Body of pancreas (tissue), 4 donors: Measurements from ENCODE around the gene TAF6. TPM values are rescaled to one million over a fixed set of nuclear protein-coding genes. Genes with fewer than 3 reads are reported as not detected.

Experiments used
- ATAC-seq: fragments of 150-250 bp; one replicate; pipeline ENCODE4 v1.9.1; 2016
- DNase-seq, 4 donors: peaks; one replicate each; pipeline ENCODE4 v3.0.0-alpha.2; 2019
- H3K27ac ChIP-seq, 4 donors: fragments of 200-600 bp; sonication (generic); 1 replicate in 3 of 4; 2 replicates in 1 of 4; pipeline versions ENCODE4 v1.5.1 to v1.6.1; 2016 to 2019; ENCODE audit warnings: mild to moderate bottlenecking in 1 of 4, mixed read lengths in 1 of 4, moderate library complexity in 1 of 4
- H3K27me3 ChIP-seq, 2 donors: fragments of 200-600 bp; sonication (generic); one replicate each; pipeline ENCODE4 v1.6.0; 2016; ENCODE audit warnings: mild to moderate bottlenecking in 1 of 2
- H3K36me3 ChIP-seq, 2 donors: fragments of 200-600 bp; sonication (generic); replicated peaks in 1 of 2; 2 replicates each; pipeline ENCODE4 v1.5.1; 2016; ENCODE audit warnings: low read depth in 2 of 2; ENCODE audit not compliant: insufficient read depth in 1 of 2
- H3K4me1 ChIP-seq: fragments of 200-600 bp; sonication (generic); one replicate; pipeline ENCODE4 v1.6.0; 2016
- H3K4me3 ChIP-seq, 2 donors: fragments of 200-600 bp; sonication (generic); 1 replicate in 1 of 2; 2 replicates in 1 of 2; pipeline ENCODE4 v1.5.1; 2016 to 2019
- H3K9me3 ChIP-seq, 3 donors: fragments of 200-600 bp; sonication (generic); 1 replicate in 2 of 3; 2 replicates in 1 of 3; pipeline ENCODE4 v1.5.1; 2016
- POLR2A ChIP-seq, 3 donors: fragments of 450-650 bp; IDR thresholded peaks; one replicate each; pipeline ENCODE4 v1.6.1; 2016; ENCODE audit warnings: antibody characterized with exemption in 3 of 3, mild to moderate bottlenecking in 2 of 3
- WGBS, 2 donors: methylation state at CpG; one replicate each; pipeline ENCODE4 v1.1.5; 2017; 5-methylcytosine and 5-hydroxymethylcytosine counted together
- intact Hi-C: fragments of 100-400 bp; cut with DNase I; formaldehyde crosslinking; loops from one replicate; pipeline ENCODE4 v1.15.1; 2023
- total RNA-seq, 2 donors: library from RNA; depleted of rRNA; stranded (reverse); fragments of >200 nt; gene quantifications; one replicate each; pipeline ENCODE4 v1.1.0, GENCODE V29; 2016
- TF ChIP-seq, protein P1 (sequence below), 7 experiments: fragments of 450-650 bp in 4 of 7; fragments of 200-600 bp in 3 of 7; sonication (generic) in 3 of 7; IDR thresholded peaks; one replicate each; pipeline ENCODE4 v1.5.1; 2016 to 2019; ENCODE audit warnings: antibody characterized with exemption in 7 of 7

The TAF6 gene
- total RNA-seq, 2 donors from 2014 or later = 30.4 to 51.7 TPM

DNA sequence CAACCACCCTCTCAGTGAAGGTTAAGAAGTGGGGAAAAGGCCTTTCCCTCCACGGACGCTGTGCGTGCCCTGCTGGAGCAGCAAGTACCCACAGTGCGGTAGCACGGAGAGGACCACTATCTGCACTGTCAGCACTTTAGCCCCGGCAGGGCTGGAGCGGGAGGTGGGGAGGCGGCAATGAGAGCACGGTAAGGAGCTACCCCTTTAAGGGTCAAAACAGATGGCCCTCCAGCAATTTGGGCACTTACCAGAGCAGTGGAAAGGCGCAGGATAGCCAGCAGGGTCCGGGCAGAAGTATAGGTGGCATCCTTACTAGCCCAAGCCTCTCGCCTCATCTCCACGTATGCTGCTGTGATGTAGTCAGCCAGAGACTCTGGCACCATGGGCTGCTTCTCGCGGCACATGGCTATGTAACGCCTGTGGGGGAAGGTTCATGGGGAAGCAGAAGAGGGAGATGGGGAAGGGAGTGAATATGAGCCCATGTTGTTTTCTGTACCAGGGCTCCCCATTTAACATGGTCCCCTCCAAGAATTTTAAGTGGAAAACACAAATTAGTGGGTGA is 25.2 kb downstream of the TAF6 start:
- Histone ChIP-seq H3K9me3 (no peaks in the 10 kb centered on the region), H3K4me3 (no peak overlapping the region), H3K27me3 (no peaks in the 10 kb centered on the region), H3K4me1 (peaks cover 15% of the 10 kb centered on the region), H3K27ac (no peak overlapping the region), H3K36me3 (peaks cover 22 to 36% of the 10 kb centered on the region in 2 donors)
- DNase-seq (no peak), ATAC-seq (no peak)
- intact Hi-C loops = no loop called here
- WGBS, 2 donors = 83 to 92% methylated on average over 16 of the region's 16 CpGs
- no peak for TF ChIP-seq POLR2A (IDR thresholded peaks at IDR 0.05)
- TF ChIP-seq, protein P1, sequence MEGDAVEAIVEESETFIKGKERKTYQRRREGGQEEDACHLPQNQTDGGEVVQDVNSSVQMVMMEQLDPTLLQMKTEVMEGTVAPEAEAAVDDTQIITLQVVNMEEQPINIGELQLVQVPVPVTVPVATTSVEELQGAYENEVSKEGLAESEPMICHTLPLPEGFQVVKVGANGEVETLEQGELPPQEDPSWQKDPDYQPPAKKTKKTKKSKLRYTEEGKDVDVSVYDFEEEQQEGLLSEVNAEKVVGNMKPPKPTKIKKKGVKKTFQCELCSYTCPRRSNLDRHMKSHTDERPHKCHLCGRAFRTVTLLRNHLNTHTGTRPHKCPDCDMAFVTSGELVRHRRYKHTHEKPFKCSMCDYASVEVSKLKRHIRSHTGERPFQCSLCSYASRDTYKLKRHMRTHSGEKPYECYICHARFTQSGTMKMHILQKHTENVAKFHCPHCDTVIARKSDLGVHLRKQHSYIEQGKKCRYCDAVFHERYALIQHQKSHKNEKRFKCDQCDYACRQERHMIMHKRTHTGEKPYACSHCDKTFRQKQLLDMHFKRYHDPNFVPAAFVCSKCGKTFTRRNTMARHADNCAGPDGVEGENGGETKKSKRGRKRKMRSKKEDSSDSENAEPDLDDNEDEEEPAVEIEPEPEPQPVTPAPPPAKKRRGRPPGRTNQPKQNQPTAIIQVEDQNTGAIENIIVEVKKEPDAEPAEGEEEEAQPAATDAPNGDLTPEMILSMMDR (IDR thresholded peaks at IDR 0.05) = no peak

DNA sequence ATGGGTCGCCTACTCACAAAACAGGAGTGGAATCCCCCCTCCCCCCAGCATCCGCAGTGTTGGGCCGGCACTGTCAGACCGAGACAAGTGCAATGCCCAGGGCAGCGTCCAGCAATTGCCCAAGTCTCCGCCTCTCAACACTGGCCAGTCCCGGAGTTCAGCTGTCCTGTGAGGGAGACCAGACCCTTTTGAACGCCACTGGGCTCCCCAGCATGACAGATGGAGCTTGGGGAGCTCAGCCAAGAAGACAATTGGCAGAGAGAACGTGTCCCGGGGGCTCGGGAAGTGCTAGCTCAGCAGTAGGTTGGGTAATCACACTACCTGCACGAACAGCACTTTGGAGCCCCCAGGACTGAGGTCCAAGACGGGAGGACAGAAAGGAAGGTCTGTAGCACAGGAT is 25.7 kb downstream of the TAF6 start:
- H3K4me1 ChIP-seq = peaks cover 13% of the 10 kb centered on the region
- no peaks in the 10 kb centered on the region for H3K27me3 ChIP-seq
- intact Hi-C loops = no loop called here
- H3K9me3 ChIP-seq = no peaks in the 10 kb centered on the region
- TF ChIP-seq, protein P1 (IDR thresholded peaks at IDR 0.05) = no peak
- no peak for TF ChIP-seq POLR2A (IDR thresholded peaks at IDR 0.05)
- 53 to 71% methylated on average over 6 to 13 of the region's 13 CpGs for WGBS, 2 donors
- DNase-seq (no peak), ATAC-seq (no peak)
- no peak overlapping the region for H3K27ac ChIP-seq
- peaks cover 22 to 36% of the 10 kb centered on the region in 2 donors for H3K36me3 ChIP-seq
- no peak overlapping the region for H3K4me3 ChIP-seq

DNA sequence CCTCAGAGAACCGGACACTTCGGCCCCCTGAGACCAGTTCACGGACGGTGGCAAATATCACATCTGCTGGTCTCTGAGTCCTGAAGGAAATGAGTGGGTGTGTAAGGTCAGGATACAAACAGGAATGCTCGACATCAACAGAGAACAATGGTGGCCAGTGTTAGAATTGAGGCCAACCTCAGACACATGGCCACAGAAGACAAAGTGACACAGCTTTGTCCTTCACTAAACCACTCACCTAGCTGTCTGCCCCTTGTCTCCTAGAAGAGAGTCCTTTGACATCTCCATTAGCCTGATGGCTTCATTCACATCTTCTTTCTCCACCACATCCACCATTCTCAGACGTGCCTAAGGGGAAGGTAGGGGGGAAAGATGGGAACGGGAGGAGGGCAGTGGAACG is 26.1 kb downstream of the TAF6 start:
- intact Hi-C loops = no loop called here
- Histone ChIP-seq H3K27me3 (no peaks in the 10 kb centered on the region), H3K27ac (no peak overlapping the region), H3K4me1 (peaks cover 18% of the 10 kb centered on the region), H3K4me3 (no peak overlapping the region), H3K9me3 (no peaks in the 10 kb centered on the region), H3K36me3 (peaks cover 22 to 32% of the 10 kb centered on the region in 2 donors)
- no peak for TF ChIP-seq POLR2A (IDR thresholded peaks at IDR 0.05)
- WGBS, 2 donors = 59 to 74% methylated on average over 6 to 8 of the region's 8 CpGs
- DNase-seq (no peak), ATAC-seq (no peak)

DNA sequence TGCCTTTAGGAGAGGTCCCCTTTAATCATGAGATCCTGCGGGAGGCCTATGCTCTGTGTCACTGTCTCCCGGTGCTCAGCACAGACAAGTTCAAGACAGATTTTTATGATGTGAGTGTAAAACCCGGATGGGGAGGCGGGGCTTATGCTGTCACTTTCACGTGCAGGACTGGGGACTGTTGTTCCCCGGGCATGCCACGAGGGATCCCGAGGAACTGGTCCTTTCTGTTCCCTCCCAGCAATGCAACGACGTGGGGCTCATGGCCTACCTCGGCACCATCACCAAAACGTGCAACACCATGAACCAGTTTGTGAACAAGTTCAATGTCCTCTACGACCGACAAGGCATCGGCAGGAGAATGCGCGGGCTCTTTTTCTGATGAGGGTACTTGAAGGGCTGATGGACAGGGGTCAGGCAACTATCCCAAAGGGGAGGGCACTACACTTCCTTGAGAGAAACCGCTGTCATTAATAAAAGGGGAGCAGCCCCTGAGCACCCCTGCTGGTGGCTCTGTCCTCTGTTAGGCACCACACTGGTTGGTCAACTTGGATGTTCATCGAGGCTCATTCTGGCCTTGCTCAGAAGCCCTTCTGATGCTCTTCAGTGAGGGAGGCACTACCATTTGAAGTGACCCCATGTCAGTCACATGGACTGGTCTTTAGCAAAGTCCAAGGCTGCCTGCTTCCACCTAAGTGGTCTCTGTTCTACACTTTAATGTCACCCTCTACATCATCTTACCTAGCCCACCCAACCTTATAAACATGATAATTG is 27.6 kb downstream of the TAF6 start:
- H3K27me3 ChIP-seq = no peaks in the 10 kb centered on the region
- TF ChIP-seq, protein P1 (IDR thresholded peaks at IDR 0.05) = no peak
- DNase-seq (no peak), ATAC-seq (no peak)
- H3K4me1 ChIP-seq = peaks cover 21% of the 10 kb centered on the region
- H3K27ac ChIP-seq = no peak overlapping the region
- intact Hi-C loops = no loop called here
- 68 to 72% methylated on average over 10 to 19 of the region's 19 CpGs for WGBS, 2 donors
- no peaks in the 10 kb centered on the region for H3K9me3 ChIP-seq
- no peak overlapping the region for H3K4me3 ChIP-seq
- H3K36me3 ChIP-seq = peaks cover 14 to 19% of the 10 kb centered on the region in 2 donors

DNA sequence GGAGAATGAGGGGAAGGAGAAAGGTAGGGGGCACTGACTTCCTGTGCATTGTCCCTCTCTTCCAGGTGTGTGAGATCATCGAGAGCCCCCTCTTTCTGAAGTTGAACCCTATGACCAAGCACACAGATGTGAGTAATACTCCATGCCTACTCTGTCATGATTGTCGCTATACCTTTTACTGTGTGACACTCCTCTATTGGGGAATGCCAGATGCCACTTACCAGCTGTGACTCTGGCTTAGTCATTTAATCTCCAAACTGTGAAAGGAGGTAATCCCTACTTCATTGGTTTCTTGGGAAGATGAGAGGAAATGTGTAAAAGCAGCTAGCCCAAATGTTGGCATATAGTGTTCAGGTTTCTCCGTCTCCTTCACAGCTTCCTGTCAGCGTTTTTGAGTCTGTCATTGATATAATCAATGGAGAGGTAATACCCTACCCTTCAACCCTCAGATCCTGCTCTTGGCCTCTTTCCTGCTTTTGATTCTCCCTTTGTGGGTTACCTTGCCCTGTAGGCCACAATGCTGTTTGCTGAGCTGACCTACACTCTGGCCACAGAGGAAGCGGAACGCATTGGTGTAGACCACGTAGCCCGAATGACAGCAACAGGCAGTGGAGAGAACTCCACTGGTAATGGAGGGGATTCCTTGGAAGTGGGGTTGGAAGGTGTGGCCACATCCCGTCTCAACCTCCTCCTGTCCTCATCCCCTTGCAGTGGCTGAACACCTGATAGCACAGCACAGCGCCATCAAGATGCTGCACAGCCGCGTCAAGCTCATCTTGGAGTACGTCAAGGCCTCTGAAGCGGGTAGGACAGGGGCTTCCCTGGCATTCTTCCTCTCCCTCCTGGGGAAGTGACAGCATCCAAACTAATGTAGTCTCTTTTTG is 28.4 kb downstream of the TAF6 start:
- Histone ChIP-seq H3K4me1 (peaks cover 21% of the 10 kb centered on the region), H3K27me3 (no peaks in the 10 kb centered on the region), H3K36me3 (peaks cover 10 to 18% of the 10 kb centered on the region in 2 donors), H3K9me3 (no peaks in the 10 kb centered on the region), H3K27ac (no peak overlapping the region), H3K4me3 (no peak overlapping the region)
- intact Hi-C loops = no loop called here
- 87 to 94% methylated on average over 12 to 14 of the region's 14 CpGs for WGBS, 2 donors
- DNase-seq = no peak
- ATAC-seq = no peak
- no peak for TF ChIP-seq POLR2A (IDR thresholded peaks at IDR 0.05)
- TF ChIP-seq, protein P1 (IDR thresholded peaks at IDR 0.05) = no peak
